A673 (cell line): ENCODE data around the gene HCK. TPM values are rescaled to one million over a fixed set of nuclear protein-coding genes. Genes with fewer than 3 reads are reported as not detected.

Experiments used
- BruUV-seq: library from RNA; stranded (reverse); fragments of 400-500 nt; replicated peaks from 2 replicates; lab custom pipeline; 2021; lab: Mats Ljungman, UMichigan
- CTCF ChIA-PET: fragments of 300-600 bp; sonication (Branson Sonifier 250); formaldehyde crosslinking; loops from one replicate; lab custom pipeline; 2022; ENCODE audit warnings: antibody characterized with exemption; lab: Charles Lee
- POLR2A ChIA-PET: fragments of 300-600 bp; sonication (Branson Sonifier 250); formaldehyde crosslinking; loops from one replicate; lab custom pipeline; 2022; ENCODE audit warnings: antibody characterized with exemption; ENCODE audit not compliant: low non-redundant PET; lab: Charles Lee
- DNase-seq: peaks from one replicate; pipeline ENCODE4 v3.0.0-alpha.2; 2015; ENCODE audit warnings: low spot score
- H3K27ac ChIP-seq: fragments of 200-600 bp; sonication (generic); 2 replicates; pipeline ENCODE4 v1.5.1; 2016; ENCODE audit warnings: mixed run types, low read depth, mild to moderate bottlenecking, mixed read lengths, antibody characterized with exemption, low read length; ENCODE audit not compliant: poor library complexity, severe bottlenecking
- H3K27me3 ChIP-seq: fragments of 200-600 bp; sonication (generic); replicated peaks from 2 replicates; pipeline ENCODE4 v1.6.1; 2017; ENCODE audit warnings: mixed run types, low read depth, mild to moderate bottlenecking, mixed read lengths, antibody characterized with exemption, low read length; ENCODE audit not compliant: insufficient read depth, poor library complexity
- H3K36me3 ChIP-seq: fragments of 200-600 bp; sonication (generic); 2 replicates; pipeline ENCODE4 v1.6.1; 2016; ENCODE audit warnings: mixed run types, mild to moderate bottlenecking, mixed read lengths, antibody characterized with exemption, low read length; ENCODE audit not compliant: insufficient read depth, poor library complexity, severe bottlenecking
- H3K4me1 ChIP-seq: fragments of 200-600 bp; sonication (generic); 2 replicates; pipeline ENCODE4 v1.6.1; 2017; ENCODE audit warnings: mixed run types, mild to moderate bottlenecking, mixed read lengths, antibody characterized with exemption, low read length; ENCODE audit not compliant: insufficient read depth, poor library complexity, severe bottlenecking
- H3K4me3 ChIP-seq: fragments of 200-600 bp; sonication (generic); 2 replicates; pipeline ENCODE4 v1.5.1; 2016; ENCODE audit warnings: low read depth, mixed run types, mild to moderate bottlenecking, mixed read lengths, low read length; ENCODE audit not compliant: poor library complexity, severe bottlenecking
- H3K9me3 ChIP-seq: fragments of 200-600 bp; sonication (generic); 2 replicates; pipeline ENCODE4 v1.6.1; 2016; ENCODE audit warnings: mixed run types, low read depth, mild to moderate bottlenecking, mixed read lengths, antibody characterized with exemption, low read length; ENCODE audit not compliant: poor library complexity, severe bottlenecking
- EZH2 ChIP-seq: fragments of 200-600 bp; sonication (generic); IDR thresholded peaks from 2 replicates; pipeline ENCODE4 v1.6.1; 2017; ENCODE audit warnings: borderline replicate concordance, low read depth, mild to moderate bottlenecking, mixed read lengths, antibody characterized with exemption, low read length; ENCODE audit not compliant: poor library complexity, severe bottlenecking
- intact Hi-C: fragments of 100-400 bp; cut with micrococcal nuclease; formaldehyde crosslinking; loops from one replicate; pipeline ENCODE4 v1.10.0; 2022; ENCODE audit not compliant: unreplicated experiment
- total RNA-seq: library from RNA; stranded (reverse); gene quantifications from 2 replicates; pipeline ENCODE4 v1.2.3, GENCODE V29; 2021
- TF ChIP-seq, protein P1 (sequence below): fragments of 300-800, 200-600 bp; sonication (generic); conservative IDR thresholded peaks from 2 replicates; pipeline ENCODE4 v1.5.1; 2017; ENCODE audit warnings: low read depth, mild to moderate bottlenecking, antibody characterized with exemption, low read length, moderate library complexity, mixed read lengths

Gene HCK
- total RNA-seq, 1 experiment from 2014 or later: not detected

DNA sequence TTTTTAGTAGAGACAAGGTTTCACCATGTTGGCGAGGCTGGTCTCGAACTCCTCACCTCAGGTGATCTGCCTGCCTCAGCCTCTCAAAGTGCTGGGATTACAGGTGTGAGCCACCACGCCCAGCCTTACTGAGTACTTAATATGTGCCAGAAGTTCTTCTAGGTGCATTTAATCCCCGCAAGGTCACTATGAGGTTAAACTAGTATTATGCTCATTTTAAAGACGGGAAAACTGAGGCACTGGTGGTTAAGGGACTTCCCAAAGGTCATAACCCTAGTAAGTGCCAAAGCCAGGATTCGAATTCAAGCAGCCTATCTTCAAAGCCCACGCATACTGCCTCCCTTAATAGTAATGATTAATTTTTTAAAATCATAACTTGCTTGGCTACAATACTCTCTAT is 42.5 kb upstream of the HCK start:
- H3K9me3 ChIP-seq: no peaks in the 10 kb centered on the region
- TF ChIP-seq, protein P1, sequence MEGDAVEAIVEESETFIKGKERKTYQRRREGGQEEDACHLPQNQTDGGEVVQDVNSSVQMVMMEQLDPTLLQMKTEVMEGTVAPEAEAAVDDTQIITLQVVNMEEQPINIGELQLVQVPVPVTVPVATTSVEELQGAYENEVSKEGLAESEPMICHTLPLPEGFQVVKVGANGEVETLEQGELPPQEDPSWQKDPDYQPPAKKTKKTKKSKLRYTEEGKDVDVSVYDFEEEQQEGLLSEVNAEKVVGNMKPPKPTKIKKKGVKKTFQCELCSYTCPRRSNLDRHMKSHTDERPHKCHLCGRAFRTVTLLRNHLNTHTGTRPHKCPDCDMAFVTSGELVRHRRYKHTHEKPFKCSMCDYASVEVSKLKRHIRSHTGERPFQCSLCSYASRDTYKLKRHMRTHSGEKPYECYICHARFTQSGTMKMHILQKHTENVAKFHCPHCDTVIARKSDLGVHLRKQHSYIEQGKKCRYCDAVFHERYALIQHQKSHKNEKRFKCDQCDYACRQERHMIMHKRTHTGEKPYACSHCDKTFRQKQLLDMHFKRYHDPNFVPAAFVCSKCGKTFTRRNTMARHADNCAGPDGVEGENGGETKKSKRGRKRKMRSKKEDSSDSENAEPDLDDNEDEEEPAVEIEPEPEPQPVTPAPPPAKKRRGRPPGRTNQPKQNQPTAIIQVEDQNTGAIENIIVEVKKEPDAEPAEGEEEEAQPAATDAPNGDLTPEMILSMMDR: no peak
- CTCF ChIA-PET: no interaction called here
- no peak for DNase-seq
- H3K4me3 ChIP-seq: no peak overlapping the region
- POLR2A ChIA-PET: interaction anchor here (0.7 kb wide), 1 partner anchor 57 kb away, joined by 3 read pairs; no protein-coding TSS in a partner anchor
- H3K27ac ChIP-seq: no peak overlapping the region
- peaks cover 5% of the 10 kb centered on the region for H3K4me1 ChIP-seq
- no peaks in the 10 kb centered on the region for H3K27me3 ChIP-seq
- no TSS peak for BruUV-seq
- intact Hi-C loops: no loop called here
- H3K36me3 ChIP-seq: no peaks in the 10 kb centered on the region

DNA sequence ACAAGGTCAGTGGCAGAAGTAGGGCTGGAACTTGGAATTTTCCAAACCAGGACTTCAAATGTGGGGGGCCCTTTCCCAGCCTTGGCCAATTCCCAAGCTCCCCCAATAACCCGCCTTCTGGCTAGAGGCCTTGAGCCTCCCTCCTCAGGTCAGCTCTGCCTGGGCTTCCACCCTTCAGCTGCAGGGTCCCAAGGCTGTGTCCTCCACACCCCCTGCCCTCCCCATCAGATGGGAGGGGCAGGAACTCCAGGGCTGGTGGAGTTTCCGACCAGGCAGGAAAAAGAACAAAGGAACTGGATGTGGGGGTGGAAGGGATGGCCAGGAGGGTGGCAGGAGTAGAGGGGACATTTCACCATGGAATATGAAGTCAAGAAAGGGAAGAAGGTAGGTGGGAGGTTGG is 41.9 kb upstream of the HCK start, which contains the start of gene CCM2L:
Gene CCM2L (plus strand): TSS at position 338 of the 400 bp plus-strand sequence. CDS start 17 bp downstream, at position 355.
- Histone ChIP-seq H3K4me1 (peaks cover 5% of the 10 kb centered on the region), H3K27me3 (no peaks in the 10 kb centered on the region), H3K36me3 (no peaks in the 10 kb centered on the region), H3K27ac (no peak within 1 kb of the TSS), H3K4me3 (no peak within 1 kb of the TSS), H3K9me3 (no peaks in the 10 kb centered on the region)
- intact Hi-C loops: no loop called here
- BruUV-seq: no TSS peak
- ChIA-PET CTCF (no interaction called here), POLR2A (no interaction called here)
- TF ChIP-seq, protein P1: no peak
- no peak for DNase-seq

DNA sequence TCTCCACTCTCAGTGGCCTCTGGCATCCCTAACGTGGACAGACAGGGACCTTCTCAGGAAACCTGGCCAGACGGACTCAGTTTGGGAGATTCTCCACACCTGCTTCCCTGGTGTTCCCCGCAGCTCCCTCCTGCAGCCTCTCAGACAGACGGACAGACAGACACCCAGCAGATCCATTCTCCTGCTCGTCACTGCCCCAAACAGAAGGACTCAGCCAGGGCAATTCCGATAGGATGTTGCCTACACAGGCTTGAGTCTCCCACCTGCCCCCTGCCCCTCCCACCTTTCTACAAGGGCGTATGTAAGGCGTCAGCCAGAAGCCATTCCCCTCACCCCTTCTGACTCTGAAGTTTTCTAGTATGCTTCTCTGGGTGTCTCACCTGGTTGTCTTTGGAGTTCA is 41.4 kb upstream of the HCK start:
- BruUV-seq: no TSS peak
- H3K36me3 ChIP-seq: no peaks in the 10 kb centered on the region
- ChIA-PET CTCF (no interaction called here), POLR2A (no interaction called here)
- no peak overlapping the region for H3K27ac ChIP-seq
- no peaks in the 10 kb centered on the region for H3K27me3 ChIP-seq
- H3K9me3 ChIP-seq: no peaks in the 10 kb centered on the region
- no peak for TF ChIP-seq EZH2
- TF ChIP-seq, protein P1: no peak
- intact Hi-C loops: no loop called here
- peaks cover 5% of the 10 kb centered on the region for H3K4me1 ChIP-seq
- no peak overlapping the region for H3K4me3 ChIP-seq
- no peak for DNase-seq
